ENCODE data around the gene RASAL1. TPM values are rescaled to one million over a fixed set of nuclear protein-coding genes. Genes with fewer than 3 reads are reported as not detected.
A peak's percentile ranks its signal among the peaks of the same experiment; 100 is the strongest.

Gene RASAL1
- polyA plus RNA-seq, 1 of the 3 experiments (the other 2 are of a cell fraction): not detected

DNA sequence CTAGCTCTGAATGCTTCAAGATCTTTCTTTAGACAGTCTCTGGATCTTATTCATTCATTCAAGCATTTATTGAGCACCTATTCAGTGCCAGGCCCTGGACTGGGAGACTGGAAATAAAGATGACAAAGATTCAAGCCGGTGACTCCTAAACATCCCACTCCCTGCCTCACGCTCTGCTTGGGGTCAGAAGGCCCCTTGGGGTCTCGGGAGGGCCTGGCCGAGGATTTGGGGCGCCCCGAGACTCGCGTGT, 79.3 kb downstream of the RASAL1 start (continued):
- TF ChIP-seq EZH2phosphoT487 (IDR thresholded peaks at IDR 0.05; ENCODE audit: borderline replicate concordance, low read depth): no peak
- TF ChIP-seq FOXM1 (IDR thresholded peaks at IDR 0.05; ENCODE audit: low read depth): no peak
- TF ChIP-seq SIN3A (IDR thresholded peaks at IDR 0.05; ENCODE audit: borderline replicate concordance, low read depth, low read length): no peak

DNA sequence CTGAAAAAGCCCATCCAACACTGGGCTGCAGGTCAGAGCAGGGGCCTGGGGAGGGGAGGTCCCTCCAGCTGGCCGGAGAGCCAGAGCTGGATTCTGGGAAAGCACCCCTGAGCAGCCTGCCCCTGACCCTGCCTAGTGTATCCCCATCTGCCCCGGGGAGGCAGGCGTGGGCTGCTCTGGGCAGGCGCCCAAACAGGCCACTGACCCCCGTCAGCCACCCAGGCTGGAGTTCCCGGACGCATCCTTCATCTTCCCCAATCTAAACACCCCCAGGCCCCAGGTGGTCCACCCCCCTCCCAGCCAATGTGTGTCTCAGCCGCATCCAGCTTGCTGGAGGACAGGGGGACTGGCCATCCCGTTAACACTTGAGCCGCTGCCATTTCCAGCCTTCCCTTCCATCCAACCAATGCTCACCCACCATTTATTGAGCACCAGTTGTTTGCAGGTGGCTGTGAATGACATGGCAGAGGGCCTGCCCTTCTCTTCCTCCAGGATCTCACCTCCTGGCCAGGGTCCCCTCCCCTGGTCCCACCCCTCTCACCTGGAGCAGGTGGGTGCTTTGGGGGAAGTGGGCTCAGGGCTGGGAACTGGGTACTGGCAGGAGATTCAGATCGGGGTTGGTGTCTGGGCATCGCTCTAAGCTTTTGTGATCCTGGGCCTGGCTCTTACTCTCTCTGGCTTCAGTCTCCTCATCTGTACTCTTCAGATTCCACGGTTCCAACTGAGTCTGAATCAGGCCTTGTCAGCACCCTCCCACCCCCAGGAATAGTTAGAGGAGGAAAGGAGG, 79.8 kb downstream of the RASAL1 start:
- Histone ChIP-seq H3K27ac (ENCODE audit: low read depth in 2 of 2, low read length in 1 of 2) (no peak overlapping the region), H3K36me3 (replicated peaks in 1 of 2; ENCODE audit: control insufficient read depth in 1 of 2, insufficient read depth in 2 of 2, low read length in 1 of 2) (no peaks in the 10 kb centered on the region), H3K4me3 (ENCODE audit: low read depth in 2 of 2, low read length in 1 of 2) (peak overlapping the region; percentile 58 to 59; a peak in 2 of 4 replicates), H3K79me2 (ENCODE audit: insufficient read depth) (no peaks in the 10 kb centered on the region), H3K9ac (no peak overlapping the region), H4K20me1 (ENCODE audit: insufficient read depth) (no peaks in the 10 kb centered on the region), H3K4me2 (0 out of 2 replicates have a peak overlapping the region, but pooled peaks have one; percentile 78), H3K9me3 (no peaks in the 10 kb centered on the region), H3F3A (replicated peaks; ENCODE audit: insufficient read depth) (no peaks in the 10 kb centered on the region), H3K27me3 (ENCODE audit: insufficient read depth) (peaks cover 14% of the 10 kb centered on the region; the same call in 1 of the 2 replicates), H3K4me1 (ENCODE audit: control insufficient read depth in 1 of 2, insufficient read depth in 2 of 2, low read depth in 1 of 2, low read length in 1 of 2) (peaks cover 0 to 11% of the 10 kb centered on the region in 2 experiments; a peak in 1 of 4 replicates), H2AFZ (ENCODE audit: low read depth) (no peak overlapping the region), H3K9me2 (no peaks in the 10 kb centered on the region)
- WGBS (ENCODE audit: low lambda C conversion rate): 70% methylated on average over 12 of the region's 13 CpGs
- DNase-seq: no peak
- POLR2A ChIA-PET: no interaction called here
- CTCF ChIA-PET: interaction anchor here (0.7 to 3.5 kb wide), 5 partner anchors 6 to 316 kb away, joined by 3 to 24 read pairs (median 6); no protein-coding TSS in a partner anchor
- no peak for TF ChIP-seq EP300 (IDR thresholded peaks at IDR 0.05; ENCODE audit: borderline replicate concordance in 1 of 2, low read depth in 1 of 2, low read length in 1 of 2)
- TF ChIP-seq FOSL2 (IDR thresholded peaks at IDR 0.05; ENCODE audit: borderline replicate concordance, low read depth): no peak
- TF ChIP-seq GABPA (IDR thresholded peaks at IDR 0.05; ENCODE audit: low read depth): no peak
- no peak for TF ChIP-seq TEAD4 (IDR thresholded peaks at IDR 0.05; ENCODE audit: borderline replicate concordance, insufficient read depth)
- no peak for TF ChIP-seq GATA2 (CRISPR knock-in tag; IDR thresholded peaks at IDR 0.05)
- TF ChIP-seq, protein P1, sequence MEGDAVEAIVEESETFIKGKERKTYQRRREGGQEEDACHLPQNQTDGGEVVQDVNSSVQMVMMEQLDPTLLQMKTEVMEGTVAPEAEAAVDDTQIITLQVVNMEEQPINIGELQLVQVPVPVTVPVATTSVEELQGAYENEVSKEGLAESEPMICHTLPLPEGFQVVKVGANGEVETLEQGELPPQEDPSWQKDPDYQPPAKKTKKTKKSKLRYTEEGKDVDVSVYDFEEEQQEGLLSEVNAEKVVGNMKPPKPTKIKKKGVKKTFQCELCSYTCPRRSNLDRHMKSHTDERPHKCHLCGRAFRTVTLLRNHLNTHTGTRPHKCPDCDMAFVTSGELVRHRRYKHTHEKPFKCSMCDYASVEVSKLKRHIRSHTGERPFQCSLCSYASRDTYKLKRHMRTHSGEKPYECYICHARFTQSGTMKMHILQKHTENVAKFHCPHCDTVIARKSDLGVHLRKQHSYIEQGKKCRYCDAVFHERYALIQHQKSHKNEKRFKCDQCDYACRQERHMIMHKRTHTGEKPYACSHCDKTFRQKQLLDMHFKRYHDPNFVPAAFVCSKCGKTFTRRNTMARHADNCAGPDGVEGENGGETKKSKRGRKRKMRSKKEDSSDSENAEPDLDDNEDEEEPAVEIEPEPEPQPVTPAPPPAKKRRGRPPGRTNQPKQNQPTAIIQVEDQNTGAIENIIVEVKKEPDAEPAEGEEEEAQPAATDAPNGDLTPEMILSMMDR (IDR thresholded peaks at IDR 0.05): no peak
- TF ChIP-seq, protein P2, sequence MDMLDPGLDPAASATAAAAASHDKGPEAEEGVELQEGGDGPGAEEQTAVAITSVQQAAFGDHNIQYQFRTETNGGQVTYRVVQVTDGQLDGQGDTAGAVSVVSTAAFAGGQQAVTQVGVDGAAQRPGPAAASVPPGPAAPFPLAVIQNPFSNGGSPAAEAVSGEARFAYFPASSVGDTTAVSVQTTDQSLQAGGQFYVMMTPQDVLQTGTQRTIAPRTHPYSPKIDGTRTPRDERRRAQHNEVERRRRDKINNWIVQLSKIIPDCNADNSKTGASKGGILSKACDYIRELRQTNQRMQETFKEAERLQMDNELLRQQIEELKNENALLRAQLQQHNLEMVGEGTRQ (IDR thresholded peaks at IDR 0.05; ENCODE audit: borderline replicate concordance, low read depth, low read length): no peak
- TF ChIP-seq, protein P3, sequence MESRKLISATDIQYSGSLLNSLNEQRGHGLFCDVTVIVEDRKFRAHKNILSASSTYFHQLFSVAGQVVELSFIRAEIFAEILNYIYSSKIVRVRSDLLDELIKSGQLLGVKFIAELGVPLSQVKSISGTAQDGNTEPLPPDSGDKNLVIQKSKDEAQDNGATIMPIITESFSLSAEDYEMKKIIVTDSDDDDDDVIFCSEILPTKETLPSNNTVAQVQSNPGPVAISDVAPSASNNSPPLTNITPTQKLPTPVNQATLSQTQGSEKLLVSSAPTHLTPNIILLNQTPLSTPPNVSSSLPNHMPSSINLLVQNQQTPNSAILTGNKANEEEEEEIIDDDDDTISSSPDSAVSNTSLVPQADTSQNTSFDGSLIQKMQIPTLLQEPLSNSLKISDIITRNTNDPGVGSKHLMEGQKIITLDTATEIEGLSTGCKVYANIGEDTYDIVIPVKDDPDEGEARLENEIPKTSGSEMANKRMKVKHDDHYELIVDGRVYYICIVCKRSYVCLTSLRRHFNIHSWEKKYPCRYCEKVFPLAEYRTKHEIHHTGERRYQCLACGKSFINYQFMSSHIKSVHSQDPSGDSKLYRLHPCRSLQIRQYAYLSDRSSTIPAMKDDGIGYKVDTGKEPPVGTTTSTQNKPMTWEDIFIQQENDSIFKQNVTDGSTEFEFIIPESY (IDR thresholded peaks at IDR 0.05; ENCODE audit: borderline replicate concordance, low read depth): no peak
- TF ChIP-seq FOXM1 (IDR thresholded peaks at IDR 0.05; ENCODE audit: low read depth): no peak
- TF ChIP-seq SMC3 (IDR thresholded peaks at IDR 0.05; ENCODE audit: low read depth, low read length): no peak
- TF ChIP-seq NRF1 (IDR thresholded peaks at IDR 0.05; ENCODE audit: low read depth, low read length): no peak
- no peak for TF ChIP-seq SIN3A (IDR thresholded peaks at IDR 0.05; ENCODE audit: borderline replicate concordance, low read depth, low read length)
- TF ChIP-seq ELF1 (IDR thresholded peaks at IDR 0.05): no peak
- TF ChIP-seq TAF1 (IDR thresholded peaks at IDR 0.05; ENCODE audit: borderline replicate concordance, low read depth, low read length): no peak
- no peak for TF ChIP-seq TCF12 (IDR thresholded peaks at IDR 0.05)
- no peak for TF ChIP-seq NFIC (IDR thresholded peaks at IDR 0.05; ENCODE audit: borderline replicate concordance)
- no peak for TF ChIP-seq RCOR1 (IDR thresholded peaks at IDR 0.05; ENCODE audit: low read length)
- TF ChIP-seq, protein P4, sequence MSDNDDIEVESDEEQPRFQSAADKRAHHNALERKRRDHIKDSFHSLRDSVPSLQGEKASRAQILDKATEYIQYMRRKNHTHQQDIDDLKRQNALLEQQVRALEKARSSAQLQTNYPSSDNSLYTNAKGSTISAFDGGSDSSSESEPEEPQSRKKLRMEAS (IDR thresholded peaks at IDR 0.05; ENCODE audit: low read depth): no peak
